GM06990 (cell line): ENCODE data around the gene PHF21B.
"Not testable (repeated sequence)": the region's sequence is repeated elsewhere in the genome, so short reads cannot be mapped to it uniquely, and the experiment has no call there.

Experiments used
- DNase-seq: peaks from one replicate; pipeline ENCODE4 v3.0.0-alpha.2; 2011; ENCODE audit not compliant: insufficient read length; ENCODE audit errors: extremely low read depth
- H3K27me3 ChIP-seq: replicated peaks from 2 replicates; pipeline ENCODE4 v1.6.0; 2011; ENCODE audit warnings: low read length; ENCODE audit not compliant: control insufficient read depth, insufficient read depth
- H3K36me3 ChIP-seq: 2 replicates; pipeline ENCODE4 v1.5.1; 2011; ENCODE audit warnings: low read length; ENCODE audit not compliant: control insufficient read depth, insufficient read depth
- H3K4me3 ChIP-seq: replicated peaks from 2 replicates; pipeline ENCODE4 v1.5.1; 2011; ENCODE audit warnings: low read depth, mild to moderate bottlenecking, control low read depth, low read length
- CTCF ChIP-seq: IDR thresholded peaks from 2 replicates; pipeline ENCODE4 v1.5.1; 2011; ENCODE audit warnings: low read length, control low read depth, mild to moderate bottlenecking, inconsistent platforms; ENCODE audit not compliant: insufficient read depth, poor library complexity, severe bottlenecking

Gene PHF21B

DNA sequence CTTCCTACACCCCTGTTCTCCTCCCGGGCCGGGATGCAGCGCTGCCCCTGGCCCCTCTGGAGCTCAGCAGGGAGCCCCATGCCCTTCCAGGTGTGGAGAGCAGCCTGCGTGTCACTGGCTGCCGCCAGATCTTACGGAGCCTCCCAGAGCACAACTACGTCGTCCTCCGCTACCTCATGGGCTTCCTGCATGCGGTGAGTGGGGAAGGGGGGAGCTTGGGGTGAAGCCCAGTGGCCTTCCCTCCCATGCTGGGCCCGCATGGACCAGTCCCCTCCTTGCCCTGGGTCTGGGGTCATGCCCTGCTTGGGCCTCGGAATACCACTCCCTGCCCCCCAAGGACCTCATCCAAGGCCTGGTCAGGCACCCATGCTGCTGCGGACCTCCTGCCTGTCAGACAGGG, 150.2 kb downstream of the PHF21B start:
- no peak for TF ChIP-seq CTCF
- H3K4me3 ChIP-seq: no peak overlapping the region
- no peaks in the 10 kb centered on the region for H3K27me3 ChIP-seq
- no peak for DNase-seq
- H3K36me3 ChIP-seq: no peaks in the 10 kb centered on the region

- not testable (repeated sequence) for H3K36me3 ChIP-seq, H3K4me3 ChIP-seq, DNase-seq, H3K27me3 ChIP-seq
Observed at GRCh38 chr22:44858819-44859218, 151.0 kb downstream of the PHF21B start.

DNA sequence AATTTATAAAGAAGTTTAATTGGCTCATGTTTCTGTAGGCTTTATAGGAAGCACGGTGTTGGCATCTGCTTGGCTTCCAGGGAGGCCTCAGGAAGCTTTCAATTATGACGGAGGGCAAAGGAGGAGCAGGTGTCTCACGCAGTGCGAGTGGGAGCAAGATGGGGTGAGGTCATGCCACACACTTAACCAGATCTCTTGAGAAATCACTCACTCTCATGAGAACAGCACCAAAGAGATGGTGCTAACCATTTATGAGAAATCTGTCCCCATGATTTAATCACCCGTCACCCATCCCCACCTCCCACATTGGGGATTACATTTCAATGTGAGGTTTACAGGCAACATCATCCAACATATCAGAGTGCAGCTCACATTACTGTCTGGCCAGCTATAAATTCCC, 153.9 kb downstream of the PHF21B start:
- TF ChIP-seq CTCF: no peak
- DNase-seq: no peak
- no peaks in the 10 kb centered on the region for H3K36me3 ChIP-seq
- no peaks in the 10 kb centered on the region for H3K27me3 ChIP-seq
- H3K4me3 ChIP-seq: no peak overlapping the region

GRCh38 chr22:44854641-44855040, 155.2 kb downstream of the PHF21B start:
- not testable (repeated sequence) for H3K27me3 ChIP-seq, H3K36me3 ChIP-seq, DNase-seq, H3K4me3 ChIP-seq

GRCh38 chr22:44850946-44851345, 158.9 kb downstream of the PHF21B start:
- no peak overlapping the region for H3K4me3 ChIP-seq
- DNase-seq: no peak
- TF ChIP-seq CTCF: no peak
- H3K27me3 ChIP-seq: no peaks in the 10 kb centered on the region
- H3K36me3 ChIP-seq: no peaks in the 10 kb centered on the region

DNA sequence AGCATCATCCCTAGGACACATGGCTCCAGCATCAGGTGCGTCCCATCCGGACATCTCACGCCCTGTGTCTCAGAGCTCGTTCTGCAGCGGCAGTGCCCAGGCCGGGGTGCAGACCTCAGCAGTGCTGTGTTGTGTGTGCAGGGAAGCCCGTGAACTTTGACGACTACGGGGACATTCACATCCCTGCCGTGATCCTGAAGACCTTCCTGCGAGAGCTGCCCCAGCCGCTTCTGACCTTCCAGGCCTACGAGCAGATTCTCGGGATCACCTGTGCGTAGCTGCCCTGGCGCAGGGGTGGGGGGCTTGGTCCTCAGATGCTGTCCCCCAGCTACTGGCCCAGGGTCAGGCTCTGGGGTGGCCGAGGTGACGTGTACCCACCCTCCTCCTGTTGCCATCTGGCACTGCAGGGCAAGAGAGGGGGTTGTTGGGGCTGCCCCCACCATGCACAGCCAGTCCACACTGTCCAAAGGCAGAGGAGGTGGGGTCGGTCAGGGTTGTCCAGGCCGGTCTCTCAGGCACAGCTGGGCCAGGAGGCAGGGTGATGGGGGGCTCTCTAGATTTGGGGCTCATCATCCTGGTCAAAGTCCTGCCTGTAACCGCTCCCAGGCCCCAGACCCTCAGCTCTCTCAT, 160.9 kb downstream of the PHF21B start:
- Histone ChIP-seq H3K27me3 (no peaks in the 10 kb centered on the region), H3K4me3 (no peak overlapping the region), H3K36me3 (no peaks in the 10 kb centered on the region)
- no peak for DNase-seq
- no peak for TF ChIP-seq CTCF

DNA sequence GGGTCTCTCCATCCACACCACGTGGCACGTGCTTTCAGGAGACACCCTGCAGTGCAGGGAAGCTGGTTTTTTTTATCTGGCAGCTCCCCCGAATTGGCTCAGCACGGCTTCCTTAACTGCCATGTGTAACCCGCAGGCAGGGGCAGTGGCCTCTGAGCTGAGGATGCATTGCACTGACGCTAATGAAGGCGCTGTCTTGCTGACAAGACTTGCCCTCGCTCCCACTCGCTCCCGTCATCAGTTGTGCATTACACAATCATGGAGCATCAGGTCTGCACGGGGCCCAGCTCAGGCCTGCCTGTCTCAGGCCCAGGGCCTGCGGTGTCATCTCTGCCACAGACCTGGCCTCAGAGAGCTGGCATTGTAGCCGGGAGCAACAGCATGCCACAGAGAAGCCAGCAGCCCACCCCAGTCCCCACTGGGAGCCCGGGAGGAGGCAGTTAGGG, 161.5 kb downstream of the PHF21B start:
- H3K27me3 ChIP-seq: no peaks in the 10 kb centered on the region
- H3K36me3 ChIP-seq: no peaks in the 10 kb centered on the region
- TF ChIP-seq CTCF: no peak
- H3K4me3 ChIP-seq: no peak overlapping the region
- no peak for DNase-seq
